HG02973 (cell line): ENCODE results near the gene DUSP11.
"Not testable (repeated sequence)": the region's sequence is repeated elsewhere in the genome, so short reads cannot be mapped to it uniquely, and the experiment has no call there.

ENCODE experiments used
- ATAC-seq: cut with Tn5 transposase; IDR thresholded peaks from one replicate; pipeline ENCODE4 v1.9.1; 2021; ENCODE audit warnings: moderate library complexity; ENCODE audit not compliant: unreplicated experiment

The DUSP11 gene

GRCh38 chr2:73718851-73719621, 60.9 kb downstream of the DUSP11 start:
- no peak for ATAC-seq

GRCh38 chr2:73718421-73718820, 61.5 kb downstream of the DUSP11 start:
- ATAC-seq = no peak

GRCh38 chr2:73717695-73718094, 62.2 kb downstream of the DUSP11 start:
- ATAC-seq = not testable (repeated sequence)

GRCh38 chr2:73717251-73717606, 62.7 kb downstream of the DUSP11 start:
- ATAC-seq = no peak

- ATAC-seq = no peak
These were observed 63.2 kb downstream of the DUSP11 start for GRCh38 chr2:73716543-73717250.

GRCh38 chr2:73714091-73714490, 65.8 kb downstream of the DUSP11 start:
- no peak for ATAC-seq
